Activated CD4-positive, alpha-beta T cell treated with anti-CD3 and anti-CD28 coated beads, Interleukin-2, amount 10 ng/mL, durations not matched to agents 24 days and 14 days (primary cell): ENCODE results near the gene ACLY. TPM values are rescaled to one million over a fixed set of nuclear protein-coding genes. Genes with fewer than 3 reads are reported as not detected.

Experiments used
- total RNA-seq: library from RNA; stranded (reverse); gene quantifications from 2 replicates; pipeline ENCODE4 v1.2.3, GENCODE V29; 2022

ACLY gene
- total RNA-seq, 1 donor from 2014 or later = 225 TPM

Other genes starting within 250 kb of the ACLY start
- gene EIF1, start 230.1 kb downstream of the ACLY start, total RNA-seq = 837 and 858 TPM in 2 replicates
- gene GAST, start 206.6 kb downstream of the ACLY start, total RNA-seq = not detected in 2 replicates
- 0.02 and 0.05 TPM in 2 replicates for gene HAP1, start 184.3 kb downstream of the ACLY start, total RNA-seq
- gene JUP, start 132.2 kb downstream of the ACLY start, total RNA-seq = 0.14 and 0.24 TPM in 2 replicates
- gene P3H4, start 107.0 kb downstream of the ACLY start, total RNA-seq = 4.1 and 5.9 TPM in 2 replicates
- gene FKBP10, start 105.9 kb downstream of the ACLY start, total RNA-seq = 0.31 and 0.47 TPM in 2 replicates
- 46.2 and 47.3 TPM in 2 replicates for gene NT5C3B, start 82.7 kb downstream of the ACLY start, total RNA-seq
- not detected in 2 replicates for gene KLHL10, start 81.1 kb downstream of the ACLY start, total RNA-seq
- 22.6 and 22.8 TPM in 2 replicates for gene KLHL11, start 53.5 kb downstream of the ACLY start, total RNA-seq
- gene ODAD4, start 11.7 kb upstream of the ACLY start, total RNA-seq = 0.63 and 0.76 TPM in 2 replicates
- 81.6 and 84.1 TPM in 2 replicates for gene CNP, start 47.8 kb upstream of the ACLY start, total RNA-seq
- gene DNAJC7, start 98.5 kb upstream of the ACLY start, total RNA-seq = 121 and 128 TPM in 2 replicates
- gene NKIRAS2, start 101.1 kb upstream of the ACLY start, total RNA-seq = 29.5 and 30.3 TPM in 2 replicates
- 0.05 and 0.07 TPM in 2 replicates for gene C17orf113, start 131.7 kb upstream of the ACLY start, total RNA-seq
- 0.16 TPM in 1 of 2 replicates, not detected in the other for gene ZNF385C, start 179.5 kb upstream of the ACLY start, total RNA-seq
- 22.9 and 25.8 TPM in 2 replicates for gene DHX58, start 193.8 kb upstream of the ACLY start, total RNA-seq
- 76.6 and 77.4 TPM in 2 replicates for gene KAT2A, start 202.4 kb upstream of the ACLY start, total RNA-seq
- gene HSPB9, start 203.9 kb upstream of the ACLY start, total RNA-seq = not detected in 2 replicates
- 55.8 and 64.6 TPM in 2 replicates for gene RAB5C, start 236.0 kb upstream of the ACLY start, total RNA-seq